Measurements from ENCODE around the gene NAA80.

NAA80 gene

GRCh38 chr3:50259432-50260026 is 39.7 kb downstream of the NAA80 start:
- in situ Hi-C loops (cut with MboI; ENCODE audit: low sequenced_read_pairs) = no loop called here

DNA sequence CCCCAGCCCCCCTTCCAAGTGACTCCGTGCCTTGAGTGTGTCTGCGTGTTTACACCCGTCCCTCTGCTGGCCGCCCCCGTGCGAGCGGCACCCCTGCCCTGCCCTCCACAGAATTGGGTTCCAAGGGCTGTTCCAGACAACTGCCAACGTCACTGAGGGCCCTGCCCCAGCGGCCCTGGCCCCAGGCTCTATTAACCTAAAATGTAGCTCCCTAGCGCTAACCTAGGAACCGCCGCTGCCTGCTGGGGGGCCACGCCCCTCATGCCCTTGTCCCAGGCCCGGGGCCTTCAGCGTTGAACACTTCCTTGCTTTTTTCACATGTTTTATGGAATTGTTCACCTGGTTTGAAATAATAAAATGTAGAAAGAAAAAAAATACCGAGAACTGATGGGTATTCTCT is 40.2 kb downstream of the NAA80 start:
- in situ Hi-C loops (cut with MboI; ENCODE audit: low sequenced_read_pairs) = no loop called here

GRCh38 chr3:50258029-50258680 is 41.0 kb downstream of the NAA80 start:
- in situ Hi-C loops (cut with MboI; ENCODE audit: low sequenced_read_pairs) = no loop called here

- in situ Hi-C loops (cut with MboI; ENCODE audit: low sequenced_read_pairs) = no loop called here
These were observed 42.0 kb downstream of the NAA80 start for GRCh38 chr3:50256978-50257890.

DNA sequence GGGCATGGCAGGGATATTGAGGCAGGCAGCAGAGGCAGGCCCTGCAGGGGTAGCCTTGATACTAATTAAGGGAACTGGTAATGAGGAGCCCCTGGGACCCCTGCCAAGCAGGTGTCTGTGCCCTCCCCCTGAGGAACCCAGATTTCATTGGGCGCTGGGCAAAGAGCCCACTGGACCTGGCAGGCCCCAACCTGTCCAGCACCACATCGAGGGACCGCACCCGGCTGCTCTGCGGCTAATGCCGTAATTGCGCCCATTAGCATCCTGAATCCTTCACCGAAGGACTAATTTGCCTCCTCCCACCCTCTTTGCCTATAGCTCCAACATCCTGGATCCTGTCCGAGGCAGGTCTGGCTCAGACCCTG is 44.0 kb downstream of the NAA80 start:
- in situ Hi-C loops (cut with MboI; ENCODE audit: low sequenced_read_pairs) = no loop called here

DNA sequence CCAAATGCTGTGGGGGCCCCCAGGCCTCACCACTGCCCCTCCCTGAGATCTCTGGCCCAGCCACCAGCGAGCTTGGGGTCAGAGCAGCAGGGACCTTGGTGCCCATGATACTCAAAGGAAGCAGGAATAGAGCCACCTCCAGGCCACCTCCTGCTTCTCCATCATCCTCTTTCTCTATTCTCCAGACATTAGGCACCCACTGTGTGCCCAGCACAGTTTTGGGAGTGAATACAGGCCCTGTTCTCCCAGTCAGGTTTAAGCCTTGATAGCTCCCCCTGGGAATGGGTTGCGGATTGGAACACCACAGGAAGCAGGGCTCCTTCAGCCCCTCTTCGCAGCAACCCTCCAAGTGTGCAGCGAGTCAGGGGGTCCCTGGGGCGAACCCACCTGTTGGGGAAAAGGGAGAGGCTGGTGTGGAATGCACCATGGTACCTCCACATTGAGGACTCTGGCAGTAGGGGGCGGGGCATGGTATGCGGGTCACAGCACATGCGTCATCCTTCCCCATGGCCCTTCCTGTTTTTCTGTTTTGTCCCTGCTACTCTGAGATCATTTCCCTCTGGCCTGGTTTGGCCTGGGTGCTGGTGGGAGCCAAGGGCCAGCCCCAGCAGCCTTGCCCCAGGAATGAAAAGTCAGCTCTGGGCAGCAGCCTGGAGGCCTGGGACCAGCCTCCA is 44.5 kb downstream of the NAA80 start:
- in situ Hi-C loops (cut with MboI; ENCODE audit: low sequenced_read_pairs) = no loop called here

DNA sequence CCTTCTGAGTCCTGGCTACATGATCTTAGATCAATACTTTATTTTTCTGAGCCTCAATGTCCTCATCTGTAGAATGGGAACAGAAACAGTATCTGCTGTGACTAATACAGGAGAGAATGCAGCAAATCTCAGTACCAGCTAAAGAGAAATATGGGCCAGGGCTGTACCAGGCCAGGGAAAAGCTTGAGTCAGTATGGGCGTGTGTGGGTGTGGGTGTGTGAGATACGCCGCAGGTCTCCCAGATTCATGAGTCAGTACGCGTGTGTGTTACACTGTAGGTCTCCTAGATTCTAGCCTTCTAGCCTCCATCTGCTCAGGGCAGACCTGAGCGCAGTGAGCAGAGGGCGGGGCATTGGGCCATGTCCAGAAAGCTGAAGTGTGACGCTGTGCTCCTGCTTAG is 48.0 kb downstream of the NAA80 start:
- in situ Hi-C loops (cut with MboI; ENCODE audit: low sequenced_read_pairs) = no loop called here

GRCh38 chr3:50250514-50250913 is 48.7 kb downstream of the NAA80 start:
- in situ Hi-C loops (cut with MboI; ENCODE audit: low sequenced_read_pairs) = no loop called here

GRCh38 chr3:50249457-50249856 is 49.7 kb downstream of the NAA80 start:
- in situ Hi-C loops (cut with MboI; ENCODE audit: low sequenced_read_pairs) = no loop called here

DNA sequence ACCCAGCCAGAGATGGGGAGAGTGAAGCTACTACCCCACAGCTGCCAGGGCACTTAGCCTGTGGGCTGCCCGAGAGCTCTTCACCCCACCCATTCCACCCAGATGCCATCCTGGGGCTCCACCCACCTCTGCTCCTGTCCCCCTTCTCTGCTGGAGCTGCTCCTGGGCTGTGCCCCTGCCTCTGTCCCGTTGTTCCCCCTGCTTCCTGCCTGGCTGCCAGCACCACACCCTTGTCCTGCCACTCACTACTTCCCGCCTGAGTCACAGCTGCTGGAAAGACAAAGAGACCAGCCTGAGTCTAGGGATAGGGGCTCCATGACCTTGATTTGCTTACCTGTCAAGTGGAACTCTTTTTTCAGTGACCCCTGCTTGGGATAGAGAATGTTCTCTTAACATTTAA is 50.8 kb downstream of the NAA80 start:
- in situ Hi-C loops (cut with MboI; ENCODE audit: low sequenced_read_pairs) = no loop called here

DNA sequence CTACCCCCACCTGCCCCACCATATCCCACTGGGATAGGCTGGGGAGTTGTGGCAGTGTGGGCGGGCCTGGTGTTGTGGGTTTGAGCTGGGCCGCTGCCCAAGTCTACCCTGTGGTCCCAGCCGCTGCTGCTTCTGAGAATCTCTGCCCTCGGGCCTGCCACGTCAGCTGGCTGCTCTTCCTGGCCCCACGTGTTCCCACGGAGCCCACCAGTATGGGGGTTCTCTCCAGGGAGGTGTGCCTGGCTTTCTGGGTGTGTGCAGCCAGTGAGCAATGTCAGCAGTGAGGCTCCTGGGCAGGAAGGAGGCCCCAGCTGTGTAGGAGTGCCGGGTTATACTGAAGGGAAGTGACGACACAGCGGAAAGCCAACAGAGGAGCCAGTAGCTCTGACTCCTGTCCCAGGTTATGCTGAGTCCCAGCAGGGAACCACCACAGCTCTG is 52.7 kb downstream of the NAA80 start:
- in situ Hi-C loops (cut with MboI; ENCODE audit: low sequenced_read_pairs) = no loop called here

Data from HL-60/S4 (cell line).